Ovary (tissue), 9 donors: Measurements from ENCODE around the gene EMC10. TPM values are rescaled to one million over a fixed set of nuclear protein-coding genes. Genes with fewer than 3 reads are reported as not detected.
"Not testable (repeated sequence)": the region's sequence is repeated elsewhere in the genome, so short reads cannot be mapped to it uniquely, and the experiment has no call there.

Experiments
- DNase-seq, 5 donors: peaks; one replicate each; pipeline ENCODE4 v3.0.0-alpha.2; 2019 to 2020
- H3K27ac ChIP-seq, 2 donors: fragments of 200-600 bp; one replicate each; pipeline versions ENCODE4 v1.5.1 to v1.8.0; 2019 to 2022
- H3K27me3 ChIP-seq: fragments of 200-600 bp; one replicate; pipeline ENCODE4 v1.8.0; 2022
- H3K36me3 ChIP-seq: fragments of 200-600 bp; sonication (generic); one replicate; pipeline ENCODE4 v1.5.1; 2019
- H3K4me1 ChIP-seq: one replicate; pipeline ENCODE4 v1.8.1; 2013; ENCODE audit warnings: mild to moderate bottlenecking, moderate library complexity; ENCODE audit not compliant: insufficient read depth
- H3K4me3 ChIP-seq: fragments of 200-600 bp; sonication (generic); one replicate; pipeline ENCODE4 v1.5.1; 2017
- H3K9me3 ChIP-seq, 2 donors: fragments of 200-600 bp in 1 of 2; sonication (generic) in 1 of 2; one replicate each; pipeline versions ENCODE4 v1.5.1 to v1.8.1; 2013 to 2019; ENCODE audit warnings: mild to moderate bottlenecking in 1 of 2, moderate library complexity in 1 of 2
- EP300 ChIP-seq: sonication (generic); formaldehyde crosslinking; IDR thresholded peaks from one replicate; pipeline ENCODE4 v1.6.1; 2017; ENCODE audit warnings: antibody characterized with exemption
- POLR2A ChIP-seq: fragments of 450-650 bp; IDR thresholded peaks from one replicate; pipeline ENCODE4 v1.6.1; 2017; ENCODE audit warnings: antibody characterized with exemption, mild to moderate bottlenecking, moderate library complexity
- WGBS, 3 donors: extraction: QIAGEN DNeasy Blood & Tissue Kit in 1 of 3; methylation state at CpG; one replicate each; pipeline versions ENCODE4 v1.1.5 to v1.1.7; 2013 to 2017; 5-methylcytosine and 5-hydroxymethylcytosine counted together
- intact Hi-C, 4 donors: fragments of 100-400 bp; cut with DNase I; formaldehyde crosslinking; loops; one replicate each; pipeline versions ENCODE4 v1.11.0 to v1.15.1; 2022 to 2023
- polyA plus RNA-seq, 2 donors: library from polyadenylated mRNA; stranded (reverse); fragments of 200-250 nt in 1 of 2; fragments of 350-450 nt in 1 of 2; fragmentation: Illumina TruSeq in 1 of 2; extraction: RNeasy Lipid Tissue Mini Kit (QIAGEN cat#74804) in 1 of 2; gene quantifications; one replicate each; pipeline ENCODE4 v1.2.3, GENCODE V29; 2013 to 2014
- total RNA-seq, 7 donors: library from RNA; depleted of rRNA in 2 of 7; stranded (reverse); fragments of >200 nt in 2 of 7; fragmentation: NEBNext Ultra II Directional in 3 of 7; extraction: Animal tissue kit (Norgen Biotek cat#: 25700) in 3 of 7; gene quantifications; one replicate each; pipeline versions ENCODE4 v1.1.0 to v1.2.4, GENCODE V29; 2016 to 2023
- TF ChIP-seq, protein P1 (sequence below), 3 donors: fragments of 450-650 bp in 2 of 3; fragments of 200-600 bp in 1 of 3; IDR thresholded peaks; one replicate each; pipeline versions ENCODE4 v1.5.1 to v1.8.0; 2016 to 2022; ENCODE audit warnings: antibody characterized with exemption in 3 of 3, mild to moderate bottlenecking in 1 of 3
- donor health status: DM: no; HTN: no; CAD: no; lungs with moderate emphysema.
- donor health status: DM: no; HTN: no; CAD: no.
- donor health status: Bipolar disorder and iron deficiency.
- donor health status: DM: yes; HTN: yes; CAD: no.
- donor health status: DM: no; HTN: no; CAD: no.
- donor health status: DM: yes; HTN: yes; CAD: no.

EMC10 gene
- total and polyA plus RNA-seq, 9 donors, result 27.6 to 132 (median 96.7) TPM

DNA sequence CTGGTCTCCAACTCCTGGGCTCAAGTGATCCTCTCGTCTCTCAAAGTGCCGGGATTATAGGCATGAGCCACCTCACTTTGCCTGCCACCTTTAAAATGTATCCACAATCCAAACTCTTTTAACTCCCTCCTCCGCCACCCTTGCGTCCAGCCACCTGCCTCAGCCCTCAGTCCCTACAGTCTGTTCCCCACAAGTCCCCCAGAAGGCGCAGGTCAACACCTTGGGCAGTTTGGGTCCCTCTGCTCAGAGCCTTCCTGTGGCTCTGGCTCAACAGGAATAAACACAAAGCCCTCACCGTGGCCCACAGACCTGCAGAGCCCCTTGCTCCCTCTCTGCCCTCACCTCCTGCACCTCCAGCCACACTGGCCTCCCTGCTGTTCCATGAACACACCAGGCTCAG, 7.5 kb upstream of the EMC10 start:
- intact Hi-C loops, result loop anchor here in 1 of 4 donors (10.0 kb wide), 1 partner anchor 104 kb away; the partner anchor contains the start of gene NAPSA
- Histone ChIP-seq H3K9me3 (no peaks in the 10 kb centered on the region), H3K4me3 (no peak overlapping the region), H3K4me1 (no peaks in the 10 kb centered on the region), H3K36me3 (no peaks in the 10 kb centered on the region), H3K27ac (no peak overlapping the region), H3K27me3 (no peaks in the 10 kb centered on the region)
- DNase-seq, result no peak
- 85 to 87% (median 86%) methylated on average over 6 of the region's 6 CpGs for WGBS, 3 donors
- TF ChIP-seq, protein P1, sequence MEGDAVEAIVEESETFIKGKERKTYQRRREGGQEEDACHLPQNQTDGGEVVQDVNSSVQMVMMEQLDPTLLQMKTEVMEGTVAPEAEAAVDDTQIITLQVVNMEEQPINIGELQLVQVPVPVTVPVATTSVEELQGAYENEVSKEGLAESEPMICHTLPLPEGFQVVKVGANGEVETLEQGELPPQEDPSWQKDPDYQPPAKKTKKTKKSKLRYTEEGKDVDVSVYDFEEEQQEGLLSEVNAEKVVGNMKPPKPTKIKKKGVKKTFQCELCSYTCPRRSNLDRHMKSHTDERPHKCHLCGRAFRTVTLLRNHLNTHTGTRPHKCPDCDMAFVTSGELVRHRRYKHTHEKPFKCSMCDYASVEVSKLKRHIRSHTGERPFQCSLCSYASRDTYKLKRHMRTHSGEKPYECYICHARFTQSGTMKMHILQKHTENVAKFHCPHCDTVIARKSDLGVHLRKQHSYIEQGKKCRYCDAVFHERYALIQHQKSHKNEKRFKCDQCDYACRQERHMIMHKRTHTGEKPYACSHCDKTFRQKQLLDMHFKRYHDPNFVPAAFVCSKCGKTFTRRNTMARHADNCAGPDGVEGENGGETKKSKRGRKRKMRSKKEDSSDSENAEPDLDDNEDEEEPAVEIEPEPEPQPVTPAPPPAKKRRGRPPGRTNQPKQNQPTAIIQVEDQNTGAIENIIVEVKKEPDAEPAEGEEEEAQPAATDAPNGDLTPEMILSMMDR (IDR thresholded peaks at IDR 0.05), result no peak
- TF ChIP-seq EP300, result no peak
- TF ChIP-seq POLR2A, result no peak

DNA sequence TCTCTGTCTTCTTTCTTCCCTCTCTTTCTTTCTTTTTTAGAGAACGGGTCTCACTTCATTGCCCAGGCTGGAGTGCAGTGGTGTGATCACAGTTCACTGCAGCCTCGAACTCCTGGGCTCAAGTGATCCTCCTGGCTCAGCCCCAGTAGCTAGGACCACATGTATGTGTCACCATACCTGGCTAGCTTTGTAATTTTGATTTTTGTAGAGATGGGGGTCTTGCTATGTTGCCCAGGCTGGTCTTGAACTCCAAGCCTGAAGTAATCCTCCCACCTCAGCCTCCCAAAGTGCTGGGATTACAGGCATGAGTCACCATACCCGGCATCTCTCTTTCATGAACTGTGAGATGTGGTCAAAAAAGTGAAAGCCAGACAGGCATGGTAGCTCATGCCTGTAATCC, 3.0 kb upstream of the EMC10 start:
- H3K9me3 ChIP-seq, intact Hi-C loops, DNase-seq, H3K4me3 ChIP-seq, H3K27me3 ChIP-seq, H3K36me3 ChIP-seq, H3K27ac ChIP-seq: not testable (repeated sequence)
- peaks cover 12% of the 10 kb centered on the region for H3K4me1 ChIP-seq
- WGBS, 3 donors, result 50 to 74% (median 52%) methylated on average over 3 of the region's 3 CpGs

DNA sequence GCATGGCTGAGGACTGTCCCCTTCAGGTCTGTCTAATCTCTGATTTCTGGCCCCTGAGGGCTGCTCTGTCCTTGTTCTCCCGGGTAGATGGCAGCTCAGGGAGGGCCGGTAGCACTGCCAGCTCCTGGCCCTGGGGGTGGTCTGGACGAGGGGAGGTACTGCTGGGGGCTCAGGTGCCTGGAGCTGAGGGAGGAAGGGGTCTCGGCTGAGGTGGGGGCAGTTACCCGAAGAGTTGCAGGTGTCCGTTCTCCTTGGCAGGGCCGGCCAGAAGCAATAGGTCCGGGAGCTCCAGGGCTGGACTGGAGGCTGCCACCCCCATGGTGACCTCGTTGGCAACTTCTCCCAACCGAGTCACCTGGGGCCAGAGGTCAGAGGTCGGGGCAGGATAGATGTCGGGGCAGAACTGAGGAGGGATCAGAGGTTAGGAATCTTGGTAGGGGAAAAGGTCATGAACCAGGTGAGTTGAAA, 1.2 kb upstream of the EMC10 start:
- Histone ChIP-seq H3K27me3 (no peaks in the 10 kb centered on the region), H3K4me1 (peaks cover 15% of the 10 kb centered on the region), H3K36me3 (no peaks in the 10 kb centered on the region), H3K27ac (no peak overlapping the region), H3K4me3 (no peak overlapping the region), H3K9me3 (no peaks in the 10 kb centered on the region)
- no peak for TF ChIP-seq POLR2A
- TF ChIP-seq, protein P1 (IDR thresholded peaks at IDR 0.05), result no peak
- no peak for TF ChIP-seq EP300
- DNase-seq, result peak in 4 of 5 donors; percentile 32 to 59 (median 55)
- 69 to 75% (median 74%) methylated on average over 12 of the region's 12 CpGs for WGBS, 3 donors
- intact Hi-C loops, result loop anchor here in 1 of 4 donors (5.0 kb wide), 1 partner anchor 98 kb away; the partner anchor contains the start of gene NR1H2

DNA sequence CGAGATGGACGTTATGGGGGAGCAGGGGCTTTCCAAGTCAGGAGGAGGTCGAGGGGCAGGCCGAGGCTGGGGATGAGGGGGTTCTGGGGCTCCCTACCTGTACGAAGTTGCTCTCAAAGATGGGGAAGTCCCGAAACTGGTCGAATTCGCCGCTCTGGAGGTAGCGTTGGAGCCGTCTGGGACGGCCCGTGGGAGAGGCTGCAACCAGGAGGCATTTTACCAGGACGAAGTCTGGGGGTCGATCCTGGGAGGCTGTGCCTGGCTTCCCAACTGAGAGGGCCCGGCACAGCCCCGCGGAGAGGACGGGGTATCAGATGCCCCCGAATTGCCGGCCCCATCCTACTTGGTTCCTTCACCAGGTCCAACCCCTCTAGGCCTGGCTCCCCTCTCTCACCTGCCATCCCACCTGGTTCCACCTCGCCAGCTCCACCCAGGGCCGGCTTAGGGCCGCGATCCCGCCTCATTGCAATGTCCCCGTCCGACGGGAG, 527 bp upstream of the EMC10 start:
- no peaks in the 10 kb centered on the region for H3K36me3 ChIP-seq
- H3K27ac ChIP-seq, result peak overlapping the region; percentile 60 to 73
- H3K9me3 ChIP-seq, result no peaks in the 10 kb centered on the region
- H3K27me3 ChIP-seq, result no peaks in the 10 kb centered on the region
- TF ChIP-seq POLR2A (no peak), EP300 (no peak)
- TF ChIP-seq, protein P1 (IDR thresholded peaks at IDR 0.05), result no peak
- H3K4me1 ChIP-seq, result peaks cover 15% of the 10 kb centered on the region
- peak overlapping the region; percentile 90 for H3K4me3 ChIP-seq
- WGBS, 3 donors, result 67 to 69% (median 67%) methylated on average over 27 to 29 of the region's 29 CpGs
- intact Hi-C loops, result loop anchor here in 1 of 4 donors (5.0 kb wide), 1 partner anchor 98 kb away; the partner anchor contains the start of gene NR1H2
- DNase-seq, result no peak

DNA sequence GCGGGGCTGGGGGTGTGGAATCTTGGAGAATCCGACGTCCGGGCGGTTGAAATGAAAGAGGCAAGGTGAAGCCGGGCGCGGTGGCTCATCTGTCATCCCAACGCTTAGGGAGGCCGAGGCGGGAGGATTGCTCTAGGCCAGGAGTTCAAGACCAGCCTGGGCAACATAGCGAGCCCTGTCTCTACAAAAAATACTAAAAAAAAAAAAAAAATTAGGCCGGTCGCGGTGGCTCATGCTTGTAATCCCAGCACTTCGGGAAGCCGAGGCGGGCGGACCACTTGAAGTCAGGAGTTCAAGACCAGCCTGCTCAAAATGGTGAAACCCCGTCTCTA, 566 bp downstream of the EMC10 start:
- H3K27me3 ChIP-seq, result no peaks in the 10 kb centered on the region
- peak overlapping the region in 1 of 2 donors; percentile 61 for H3K27ac ChIP-seq
- intact Hi-C loops, result loop anchor here in 1 of 4 donors (5.0 kb wide), 1 partner anchor 100 kb away; the partner anchor contains the start of gene NR1H2
- H3K4me1 ChIP-seq, result peaks cover 15% of the 10 kb centered on the region
- TF ChIP-seq EP300 (no peak), POLR2A (no peak)
- TF ChIP-seq, protein P1 (IDR thresholded peaks at IDR 0.05), result no peak
- 11 to 17% (median 17%) methylated on average over 20 of the region's 20 CpGs for WGBS, 3 donors
- no peak for DNase-seq
- peak overlapping the region; percentile 90 for H3K4me3 ChIP-seq
- no peaks in the 10 kb centered on the region for H3K9me3 ChIP-seq
- no peaks in the 10 kb centered on the region for H3K36me3 ChIP-seq
